ENCODE measurements around the gene ACTR1A. TPM values are rescaled to one million over a fixed set of nuclear protein-coding genes. Genes with fewer than 3 reads are reported as not detected.

The ACTR1A gene
- total RNA-seq, 4 donors from 2014 or later: 77.7 to 131 (median 106) TPM

- H3K4me3 ChIP-seq (ENCODE audit: low read depth, poor library complexity, severe bottlenecking): no peak overlapping the region
- no peak for TF ChIP-seq CTCF (IDR thresholded peaks at IDR 0.05)
- TF ChIP-seq POLR2A (IDR thresholded peaks at IDR 0.05): no peak
- 78 to 92% methylated on average over 1 of the region's 1 CpG for WGBS, 2 donors
- no peak for DNase-seq (ENCODE audit: low spot score in 2 of 2)
- intact Hi-C loops (cut with DNase I; ENCODE audit: low total_unique reads): no loop called here
These were observed 64.1 kb downstream of the ACTR1A start for GRCh38 chr10:102438374-102438773.

GRCh38 chr10:102437515-102437914, 65.0 kb downstream of the ACTR1A start:
- intact Hi-C loops (cut with DNase I; ENCODE audit: low total_unique reads): no loop called here
- no peak overlapping the region for H3K4me3 ChIP-seq (ENCODE audit: low read depth, poor library complexity, severe bottlenecking)
- TF ChIP-seq CTCF (IDR thresholded peaks at IDR 0.05) (no peak), POLR2A (IDR thresholded peaks at IDR 0.05) (no peak)
- 93 to 94% methylated on average over 3 of the region's 3 CpGs for WGBS, 2 donors
- DNase-seq (ENCODE audit: low spot score in 2 of 2): no peak

GRCh38 chr10:102436312-102436711, 66.2 kb downstream of the ACTR1A start:
- 69 to 86% methylated on average over 6 of the region's 6 CpGs for WGBS, 2 donors
- no peak overlapping the region for H3K4me3 ChIP-seq (ENCODE audit: low read depth, poor library complexity, severe bottlenecking)
- DNase-seq (ENCODE audit: low spot score in 2 of 2): no peak
- no peak for TF ChIP-seq CTCF (IDR thresholded peaks at IDR 0.05)
- TF ChIP-seq POLR2A (IDR thresholded peaks at IDR 0.05): no peak
- intact Hi-C loops (cut with DNase I; ENCODE audit: low total_unique reads): no loop called here

GRCh38 chr10:102435529-102436233, 66.8 kb downstream of the ACTR1A start:
- TF ChIP-seq POLR2A (IDR thresholded peaks at IDR 0.05) (no peak), CTCF (IDR thresholded peaks at IDR 0.05) (no peak)
- DNase-seq (ENCODE audit: low spot score in 2 of 2): no peak
- H3K4me3 ChIP-seq (ENCODE audit: low read depth, poor library complexity, severe bottlenecking): no peak overlapping the region
- WGBS, 2 donors: 6 to 12% methylated on average over 12 to 13 of the region's 14 CpGs
- intact Hi-C loops (cut with DNase I; ENCODE audit: low total_unique reads): no loop called here

GRCh38 chr10:102435133-102435497, 67.4 kb downstream of the ACTR1A start:
- TF ChIP-seq CTCF (IDR thresholded peaks at IDR 0.05) (no peak), POLR2A (IDR thresholded peaks at IDR 0.05) (no peak)
- DNase-seq (ENCODE audit: low spot score in 2 of 2): no peak
- 52 to 56% methylated on average over 5 of the region's 5 CpGs for WGBS, 2 donors
- H3K4me3 ChIP-seq (ENCODE audit: low read depth, poor library complexity, severe bottlenecking): no peak overlapping the region
- intact Hi-C loops (cut with DNase I; ENCODE audit: low total_unique reads): no loop called here
